GM21619 (cell line): ENCODE results near the gene FGD5.

Experiments used
- ATAC-seq: cut with Tn5 transposase; IDR thresholded peaks from one replicate; pipeline ENCODE4 v1.9.1; 2021; ENCODE audit not compliant: unreplicated experiment

FGD5 gene

GRCh38 chr3:14849638-14850230 lies 31.0 kb downstream of the FGD5 start:
- ATAC-seq, result no peak

- no peak for ATAC-seq
Measured at GRCh38 chr3:14852058-14852594, 33.4 kb downstream of the FGD5 start.

DNA sequence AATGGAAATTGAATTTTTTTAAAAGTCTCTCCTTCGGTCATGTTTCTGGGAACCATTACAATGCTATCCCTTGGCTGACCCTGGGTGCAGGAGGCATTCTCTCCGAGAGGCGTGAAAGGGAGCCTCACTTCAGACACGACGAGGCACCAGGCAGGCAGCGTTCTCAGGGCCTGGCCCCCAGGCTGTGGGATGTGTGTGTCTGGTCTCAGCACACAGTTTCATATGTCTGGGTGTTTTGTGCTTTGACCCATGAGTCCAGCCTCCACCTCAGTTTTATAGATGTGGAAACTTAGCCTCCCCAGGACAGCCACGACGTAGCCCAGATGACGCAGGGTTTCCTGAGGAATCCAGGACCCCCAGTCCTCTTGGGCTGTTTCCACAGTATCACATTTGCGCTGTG lies 34.0 kb downstream of the FGD5 start:
- no peak for ATAC-seq

- no peak for ATAC-seq
Measured at GRCh38 chr3:14853271-14853951, 34.6 kb downstream of the FGD5 start.

DNA sequence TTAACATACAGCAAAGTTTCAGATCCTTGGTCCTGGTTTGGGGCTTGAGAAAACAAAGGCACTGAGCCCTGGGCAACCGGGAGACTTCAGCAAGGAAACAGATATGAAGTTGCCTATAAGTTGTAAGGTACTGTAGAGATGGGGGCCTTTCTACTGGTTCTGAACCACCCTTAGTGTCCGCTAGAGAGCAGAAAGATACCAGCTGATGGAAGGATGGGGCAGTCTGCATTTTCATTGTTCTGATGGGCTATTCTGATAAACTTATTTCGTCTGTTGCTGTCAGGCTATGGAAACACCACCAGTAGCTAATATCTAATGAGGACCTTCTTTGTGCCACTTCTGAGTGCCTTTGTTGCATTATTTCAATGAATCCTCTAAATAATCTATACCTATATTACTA lies 38.7 kb downstream of the FGD5 start:
- no peak for ATAC-seq

- ATAC-seq, result no peak
Measured at GRCh38 chr3:14858105-14858504, 39.3 kb downstream of the FGD5 start.

GRCh38 chr3:14859880-14860279 lies 41.1 kb downstream of the FGD5 start:
- ATAC-seq, result no peak

DNA sequence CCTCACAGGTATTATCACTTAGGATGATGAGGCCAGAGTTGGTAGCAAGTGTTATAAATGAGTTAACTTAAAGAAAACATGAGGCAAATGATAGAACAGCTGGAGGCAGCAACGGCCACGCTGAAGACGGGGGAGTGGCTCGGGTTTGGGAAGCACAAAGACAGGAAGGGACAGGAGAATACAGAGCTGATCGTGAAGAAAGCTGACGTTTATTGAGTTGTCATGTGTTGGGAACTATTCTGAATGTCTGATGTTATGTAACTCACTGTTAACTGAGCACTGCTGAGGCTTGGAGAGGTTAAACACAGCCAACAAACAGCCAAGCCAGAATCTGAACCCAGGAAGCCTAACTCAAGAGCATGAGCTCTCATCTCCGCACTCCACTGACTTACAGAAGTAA lies 42.3 kb downstream of the FGD5 start:
- no peak for ATAC-seq

- no peak for ATAC-seq
Measured at GRCh38 chr3:14861446-14862302, 42.9 kb downstream of the FGD5 start.

- ATAC-seq, result no peak
Measured at GRCh38 chr3:14862303-14862660, 43.5 kb downstream of the FGD5 start.

GRCh38 chr3:14862661-14863230 lies 44.0 kb downstream of the FGD5 start:
- ATAC-seq, result no peak

DNA sequence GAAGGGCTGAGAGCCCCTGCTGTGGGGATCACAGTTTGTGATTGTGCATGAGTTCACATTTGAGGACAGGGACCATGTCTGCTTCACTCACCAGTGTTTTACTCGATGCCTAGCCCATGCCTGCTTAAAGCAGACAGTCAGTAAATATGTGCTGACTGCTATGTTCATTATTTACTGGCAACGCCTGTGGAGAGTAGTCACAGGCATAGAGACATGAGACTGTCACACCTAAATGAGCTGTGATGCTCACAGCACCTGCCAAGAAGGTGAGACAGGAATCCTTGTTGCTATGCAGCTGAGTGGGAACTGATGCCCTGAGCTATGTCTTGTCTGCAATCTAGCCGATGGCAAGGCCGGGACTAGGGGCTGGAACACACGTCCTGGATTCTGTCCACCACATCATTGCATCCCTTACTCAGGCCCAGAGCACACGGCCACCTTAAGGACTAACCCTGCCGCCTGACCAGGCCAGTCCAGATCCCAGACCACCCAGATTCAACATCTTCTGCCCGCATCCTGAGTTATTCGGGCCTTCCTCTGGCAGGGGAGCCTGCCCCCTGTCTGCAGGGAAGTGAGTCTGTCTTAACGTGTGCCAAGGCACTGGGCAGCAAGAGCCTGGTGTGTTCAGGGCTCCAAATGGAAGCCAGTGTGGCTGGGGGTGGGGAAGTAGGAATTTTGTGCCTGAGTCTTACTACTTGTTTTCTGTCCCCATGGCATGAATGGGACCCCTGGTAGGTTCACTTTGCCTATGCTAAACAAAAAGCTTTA lies 44.8 kb downstream of the FGD5 start:
- no peak for ATAC-seq

DNA sequence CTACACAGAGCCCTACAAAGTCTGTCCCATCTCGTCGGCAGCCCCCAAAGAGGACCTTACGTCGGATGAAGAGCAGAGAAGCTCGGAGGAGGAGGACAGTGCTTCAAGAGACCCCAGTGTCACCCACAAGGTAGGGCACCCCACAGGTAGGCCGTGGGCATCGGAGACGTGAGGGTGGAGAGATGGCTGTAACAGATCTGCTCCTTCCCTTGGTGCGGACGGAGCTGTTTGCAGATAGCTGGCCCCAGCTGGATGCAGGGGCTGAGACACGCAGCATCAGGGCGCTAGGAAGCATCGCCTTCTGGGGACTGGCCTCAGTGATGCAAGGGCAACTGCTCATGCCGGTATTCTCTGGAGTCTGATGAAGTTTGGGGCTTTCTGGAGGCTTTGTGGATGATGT lies 45.4 kb downstream of the FGD5 start:
- no peak for ATAC-seq

GRCh38 chr3:14866627-14867026 lies 47.9 kb downstream of the FGD5 start:
- ATAC-seq, result no peak

DNA sequence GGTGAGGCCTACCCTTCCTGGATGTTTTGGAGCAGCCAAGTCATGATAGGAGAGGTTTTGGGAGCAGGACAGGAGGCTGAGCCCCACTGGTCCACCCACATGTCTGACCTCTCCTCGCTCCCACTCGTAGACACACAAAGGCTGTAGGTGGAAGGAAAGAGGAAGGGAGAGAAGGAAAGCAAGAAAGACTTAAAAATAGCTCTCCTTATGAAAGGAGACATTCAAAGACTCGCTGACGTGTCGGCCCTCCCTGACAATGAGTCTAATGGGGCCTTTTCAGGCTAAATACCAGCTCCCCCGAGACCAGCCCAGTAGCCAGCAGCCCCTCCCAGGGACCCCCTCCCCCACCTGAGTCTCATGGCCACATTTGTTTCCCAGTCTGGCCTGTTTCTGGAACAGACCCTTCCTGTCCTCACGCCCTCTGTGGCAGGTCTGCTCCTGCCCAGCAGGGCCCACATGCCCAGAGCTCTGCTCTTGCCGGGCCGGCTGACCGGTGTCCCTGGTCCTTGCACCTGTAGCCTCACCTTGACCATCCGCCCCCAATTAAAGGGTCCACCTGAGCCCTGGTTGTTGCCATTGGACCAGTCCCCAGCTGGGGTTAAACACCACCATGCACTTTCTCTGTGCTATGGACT lies 49.3 kb downstream of the FGD5 start:
- no peak for ATAC-seq

GRCh38 chr3:14869917-14870782 lies 51.4 kb downstream of the FGD5 start:
- ATAC-seq, result no peak

DNA sequence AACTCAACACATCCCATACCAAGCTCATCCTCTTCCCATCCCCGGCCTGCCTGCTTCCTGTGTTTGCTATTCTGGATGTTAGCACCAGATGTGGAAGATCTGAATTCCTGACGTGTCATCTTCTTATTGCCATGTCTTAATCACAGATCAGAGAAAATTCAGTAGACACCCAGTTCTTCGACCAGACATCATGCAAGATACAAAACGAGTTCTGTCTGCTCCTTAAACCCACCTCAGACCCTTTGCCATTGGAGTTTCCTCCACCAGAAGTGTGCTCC lies 52.0 kb downstream of the FGD5 start:
- no peak for ATAC-seq

- no peak for ATAC-seq
Measured at GRCh38 chr3:14871456-14872200, 52.9 kb downstream of the FGD5 start.

DNA sequence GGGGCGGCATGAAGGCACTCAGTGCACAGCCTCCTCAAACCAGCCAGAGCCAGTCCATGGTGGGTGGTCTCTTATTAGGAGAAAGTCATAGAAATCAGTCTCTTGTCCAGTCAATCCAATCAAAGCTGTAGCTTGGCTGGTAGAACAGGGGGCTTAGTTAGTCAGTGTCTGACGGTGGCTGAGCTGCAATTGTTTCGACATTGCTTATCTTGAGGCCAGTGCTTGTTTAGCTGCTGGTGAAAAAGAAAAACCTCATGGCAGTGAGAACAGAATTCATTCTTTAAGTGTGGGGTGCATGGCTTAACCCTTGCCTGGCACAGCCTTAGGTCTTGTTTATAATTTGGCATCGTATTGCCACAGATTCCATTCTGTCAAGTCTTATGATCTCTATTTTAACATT lies 53.9 kb downstream of the FGD5 start:
- ATAC-seq, result no peak
